ENCODE data around the gene TLE1. TPM values are rescaled to one million over a fixed set of nuclear protein-coding genes. Genes with fewer than 3 reads are reported as not detected.

TLE1 gene
- total and polyA plus RNA-seq, 2 of the 4 experiments (the other 2 are of a cell fraction): 36.0 to 51.0 TPM

DNA sequence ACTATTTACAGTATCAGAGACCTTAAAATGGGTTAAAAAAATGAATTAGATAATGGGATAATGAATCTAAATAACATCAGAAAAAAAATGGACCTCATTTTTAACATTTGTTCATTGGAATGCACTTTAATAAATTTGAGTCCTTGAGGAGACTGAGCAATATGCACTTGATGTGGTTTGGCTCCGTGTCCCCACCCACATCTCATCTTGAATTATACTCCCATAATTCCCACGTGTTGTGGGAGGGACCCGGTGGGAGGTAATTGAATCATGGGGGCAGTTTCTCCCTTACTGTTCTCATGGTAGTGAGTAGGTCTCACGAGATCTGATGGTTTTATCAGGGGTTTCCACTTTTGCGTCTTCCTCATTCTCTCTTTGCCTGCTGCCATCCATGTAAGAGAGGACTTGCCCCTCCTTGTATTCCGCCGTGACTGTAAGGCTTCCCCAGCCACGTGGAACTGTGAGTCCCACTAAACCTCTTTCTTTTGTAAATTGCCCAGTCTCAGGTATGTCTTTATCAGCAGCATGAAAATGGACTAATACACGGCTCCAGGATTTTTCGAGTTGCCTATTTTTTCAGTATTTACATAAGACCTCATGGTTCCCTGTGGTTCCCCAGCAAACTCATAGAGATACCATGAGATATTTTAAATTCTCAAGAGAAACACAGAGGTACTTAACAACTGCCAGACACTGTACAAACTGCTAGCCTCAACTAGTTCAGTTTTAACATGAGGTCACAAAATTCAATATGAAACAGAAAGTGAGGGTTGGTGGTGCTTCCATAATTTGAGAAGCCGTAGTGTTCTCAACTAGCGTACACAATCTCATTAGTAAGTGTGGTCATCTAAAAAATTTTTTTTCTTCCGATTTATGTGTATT, 128.3 kb downstream of the TLE1 start:
- Histone ChIP-seq H3K27me3 (ENCODE audit: control insufficient read depth, insufficient read depth, low read length) (no peaks in the 10 kb centered on the region), H2AFZ (replicated peaks; ENCODE audit: low read length, poor library complexity) (no peak overlapping the region), H3K23ac (ENCODE audit: low read depth, low read length) (no peak overlapping the region), H3K27ac (ENCODE audit: insufficient read depth, low read length) (no peak overlapping the region), H3K36me3 (ENCODE audit: control insufficient read depth, insufficient read depth, low read length) (no peaks in the 10 kb centered on the region), H2BK120ac (ENCODE audit: low read depth, low read length) (peak overlapping the region; percentile 44; the same call in 1 of the 2 replicates), H2AK9ac (replicated peaks; ENCODE audit: low read depth, low read length, poor library complexity) (no peak overlapping the region), H3K9me3 (ENCODE audit: control insufficient read depth, insufficient read depth, low read length) (no peaks in the 10 kb centered on the region), H3K4me1 (ENCODE audit: control insufficient read depth, insufficient read depth, low read length) (peaks cover 30% of the 10 kb centered on the region), H3K4ac (ENCODE audit: low read depth, low read length) (peak overlapping the region; percentile 27; the same call in 1 of the 2 replicates), H3K4me3 (ENCODE audit: insufficient read depth, low read depth, low read length) (no peak overlapping the region), H2BK5ac (ENCODE audit: low read depth, low read length, poor library complexity, severe bottlenecking) (no peak overlapping the region), H4K5ac (ENCODE audit: low read depth, low read length) (no peak overlapping the region), H3K9me1 (ENCODE audit: insufficient read depth, low read length) (peaks cover 25% of the 10 kb centered on the region), H2BK15ac (ENCODE audit: low read depth, low read length) (0 out of 3 replicates have a peak overlapping the region, but pooled peaks have one; percentile 39), H4K91ac (ENCODE audit: insufficient read depth, low read depth, low read length) (no peak overlapping the region; the same call in 1 of the 2 replicates), H4K20me1 (ENCODE audit: insufficient read depth, low read length) (no peaks in the 10 kb centered on the region), H3K14ac (replicated peaks; ENCODE audit: low read depth, low read length) (no peak overlapping the region), H3K56ac (ENCODE audit: extremely low read depth, insufficient read depth, low read length) (no peak overlapping the region), H3K18ac (ENCODE audit: low read depth, low read length) (no peak overlapping the region), H3K79me1 (ENCODE audit: low read depth in 1 of 2, low read length in 2 of 2) (no peaks in the 10 kb centered on the region), H2BK20ac (ENCODE audit: low read depth, low read length) (peak overlapping the region; percentile 48; the same call in 1 of the 2 replicates), H3K9ac (ENCODE audit: low read depth, low read length) (no peak overlapping the region), H3K4me2 (ENCODE audit: low read depth, low read length) (no peak overlapping the region), H2AK5ac (ENCODE audit: low read depth, low read length) (peak overlapping the region; percentile 40), H4K8ac (ENCODE audit: low read depth in 2 of 2, low read length in 2 of 2) (no peak overlapping the region)
- CTCF ChIA-PET: no interaction called here
- no TSS peak for BruUV-seq (replicated peaks)
- intact Hi-C loops (cut with micrococcal nuclease) (no loop called here), in situ Hi-C loops (cut with MboI; ENCODE audit: low sequenced_read_pairs) (no loop called here), dilution Hi-C loops (cut with HindIII; ENCODE audit: low sequenced_read_pairs, unreplicated experiment) (no loop called here)
- TF ChIP-seq, protein P1, sequence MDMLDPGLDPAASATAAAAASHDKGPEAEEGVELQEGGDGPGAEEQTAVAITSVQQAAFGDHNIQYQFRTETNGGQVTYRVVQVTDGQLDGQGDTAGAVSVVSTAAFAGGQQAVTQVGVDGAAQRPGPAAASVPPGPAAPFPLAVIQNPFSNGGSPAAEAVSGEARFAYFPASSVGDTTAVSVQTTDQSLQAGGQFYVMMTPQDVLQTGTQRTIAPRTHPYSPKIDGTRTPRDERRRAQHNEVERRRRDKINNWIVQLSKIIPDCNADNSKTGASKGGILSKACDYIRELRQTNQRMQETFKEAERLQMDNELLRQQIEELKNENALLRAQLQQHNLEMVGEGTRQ (IDR thresholded peaks at IDR 0.05; ENCODE audit: low read depth, low read length): no peak
- no peak for DNase-seq
- POLR2A ChIA-PET (ENCODE audit: unreplicated experiment): no interaction called here
- WGBS, 2 experiments (ENCODE audit: extremely low coverage in 2 of 2, insufficient read length in 1 of 2): 86% methylated on average over 3 of the region's 13 CpGs; no CpG with 5 or more reads in 1 of the 2 experiments
- no peak for ATAC-seq (ENCODE audit: low read depth)

Measured in IMR-90 (cell line).